HEK293 (cell line): ENCODE measurements around the gene VSIG10L.

Experiments used
- CTCF ChIA-PET: fragments of 350-600 bp; formaldehyde crosslinking; extraction: SDS; loops from one replicate; lab custom pipeline; 2021; ENCODE audit warnings: antibody characterized with exemption; lab: Yijun Ruan, JAX
- POLR2A ChIA-PET: fragments of 300-600 bp; formaldehyde crosslinking; extraction: SDS; loops from one replicate; lab custom pipeline; 2020; ENCODE audit warnings: antibody characterized with exemption, inconsistent platforms; lab: Yijun Ruan, JAX
- H3K27ac ChIP-seq: fragments of 200-500 bp; sonication (Bioruptor generic); 2 replicates; pipeline ENCODE4 v1.5.1; 2014; ENCODE audit warnings: low read depth, low read length, control low read depth, inconsistent platforms; ENCODE audit errors: extremely low read depth
- H3K36me3 ChIP-seq, 2 experiments: fragments of 200-500 bp in 1 of 2; sonication (Bioruptor generic) in 1 of 2; 1 replicate in 1 of 2; 2 replicates in 1 of 2; pipeline ENCODE4 v1.5.1; 2014 to 2017; ENCODE audit warnings: inconsistent platforms in 2 of 2, low read length in 2 of 2; ENCODE audit not compliant: control insufficient read depth in 2 of 2, insufficient read depth in 1 of 2
- H3K4me1 ChIP-seq: fragments of 200-500 bp; sonication (Bioruptor generic); 2 replicates; pipeline ENCODE4 v1.5.1; 2014; ENCODE audit warnings: mild to moderate bottlenecking, low read length, inconsistent platforms; ENCODE audit not compliant: control insufficient read depth, insufficient read depth
- H3K4me3 ChIP-seq: 2 replicates; pipeline ENCODE4 v1.5.1; 2011; ENCODE audit warnings: low read depth, mild to moderate bottlenecking, control low read depth, low read length, moderate library complexity
- H3K9me3 ChIP-seq: fragments of 200-500 bp; sonication (Bioruptor generic); 2 replicates; pipeline ENCODE4 v1.5.1; 2014; ENCODE audit warnings: low read depth, low read length, inconsistent platforms; ENCODE audit not compliant: control insufficient read depth, insufficient read depth
- GLIS1 ChIP-seq: fragments of 450-650 bp; formaldehyde crosslinking; IDR thresholded peaks from 2 replicates; pipeline ENCODE4 v1.5.1; 2016; ENCODE audit warnings: missing biosample characterization, missing genetic modification characterization
- KLF1 ChIP-seq: fragments of 450-650 bp; formaldehyde crosslinking; IDR thresholded peaks from 2 replicates; pipeline ENCODE4 v1.5.1; 2016; ENCODE audit warnings: missing biosample characterization, missing genetic modification characterization
- KLF9 ChIP-seq: fragments of 450-650 bp; formaldehyde crosslinking; IDR thresholded peaks from 2 replicates; pipeline ENCODE4 v1.5.1; 2016; ENCODE audit warnings: missing biosample characterization, missing genetic modification characterization, low read depth
- SALL2 ChIP-seq: fragments of 450-650 bp; formaldehyde crosslinking; IDR thresholded peaks from 2 replicates; pipeline ENCODE4 v1.5.0; 2017; ENCODE audit warnings: missing biosample characterization, mild to moderate bottlenecking, missing genetic modification characterization, borderline replicate concordance
- WT1 ChIP-seq: fragments of 450-650 bp; formaldehyde crosslinking; IDR thresholded peaks from 2 replicates; pipeline ENCODE4 v1.5.1; 2016; ENCODE audit warnings: missing biosample characterization, missing genetic modification characterization
- ZBTB21 ChIP-seq: fragments of 450-650 bp; formaldehyde crosslinking; IDR thresholded peaks from 2 replicates; pipeline ENCODE4 v1.5.1; 2017; ENCODE audit warnings: missing biosample characterization, missing genetic modification characterization
- ZFP3 ChIP-seq: fragments of 450-650 bp; formaldehyde crosslinking; IDR thresholded peaks from 2 replicates; pipeline ENCODE4 v1.5.1; 2016; ENCODE audit warnings: low read depth, missing biosample characterization, missing genetic modification characterization
- ZFP69B ChIP-seq: fragments of 450-650 bp; formaldehyde crosslinking; IDR thresholded peaks from 2 replicates; pipeline ENCODE4 v1.5.1; 2016; ENCODE audit warnings: missing biosample characterization, missing genetic modification characterization
- ZNF174 ChIP-seq: fragments of 450-650 bp; formaldehyde crosslinking; IDR thresholded peaks from 2 replicates; pipeline ENCODE4 v1.5.0; 2017; ENCODE audit warnings: missing biosample characterization, mild to moderate bottlenecking, missing genetic modification characterization
- ZNF223 ChIP-seq: fragments of 450-650 bp; formaldehyde crosslinking; IDR thresholded peaks from 2 replicates; pipeline ENCODE4 v1.5.1; 2016; ENCODE audit warnings: missing biosample characterization, missing genetic modification characterization
- ZNF274 ChIP-seq, 2 experiments: fragments of 200-500 bp in 1 of 2; fragments of 450-650 bp in 1 of 2; sonication (Bioruptor generic) in 1 of 2; formaldehyde crosslinking in 1 of 2; IDR thresholded peaks; 2 replicates each; pipeline versions ENCODE4 v1.5.1 to v1.6.1; 2014 to 2016; ENCODE audit warnings: borderline replicate concordance in 1 of 2, inconsistent platforms in 1 of 2, low read length in 1 of 2, missing biosample characterization in 1 of 2, missing genetic modification characterization in 1 of 2
- ZNF311 ChIP-seq: fragments of 450-650 bp; formaldehyde crosslinking; IDR thresholded peaks from 2 replicates; pipeline ENCODE4 v1.5.1; 2017; ENCODE audit warnings: missing biosample characterization, missing genetic modification characterization, borderline replicate concordance
- ZNF335 ChIP-seq: fragments of 450-650 bp; formaldehyde crosslinking; conservative IDR thresholded peaks from 2 replicates; pipeline ENCODE4 v1.5.1; 2016; ENCODE audit warnings: missing biosample characterization, missing genetic modification characterization
- ZNF37A ChIP-seq: fragments of 450-650 bp; IDR thresholded peaks from 2 replicates; pipeline ENCODE4 v1.5.1; 2018; ENCODE audit warnings: missing biosample characterization, missing genetic modification characterization
- ZNF473 ChIP-seq: fragments of 450-650 bp; formaldehyde crosslinking; IDR thresholded peaks from 2 replicates; pipeline ENCODE4 v1.5.1; 2017; ENCODE audit warnings: missing biosample characterization, missing genetic modification characterization
- ZNF501 ChIP-seq: fragments of 450-650 bp; formaldehyde crosslinking; IDR thresholded peaks from 2 replicates; pipeline ENCODE4 v1.5.1; 2016; ENCODE audit warnings: missing biosample characterization, missing genetic modification characterization
- ZNF548 ChIP-seq: fragments of 450-650 bp; formaldehyde crosslinking; IDR thresholded peaks from 2 replicates; pipeline ENCODE4 v1.5.1; 2016; ENCODE audit warnings: missing biosample characterization, missing genetic modification characterization
- ZNF560 ChIP-seq: fragments of 450-650 bp; formaldehyde crosslinking; IDR thresholded peaks from 2 replicates; pipeline ENCODE4 v1.5.1; 2017; ENCODE audit warnings: missing biosample characterization, missing genetic modification characterization, borderline replicate concordance
- ZNF623 ChIP-seq: fragments of 450-650 bp; formaldehyde crosslinking; IDR thresholded peaks from 2 replicates; pipeline ENCODE4 v1.5.1; 2016; ENCODE audit warnings: missing biosample characterization, missing genetic modification characterization
- ZSCAN16 ChIP-seq: fragments of 450-650 bp; formaldehyde crosslinking; IDR thresholded peaks from 2 replicates; pipeline ENCODE4 v1.5.1; 2016; ENCODE audit warnings: missing biosample characterization, missing genetic modification characterization
- TF ChIP-seq, protein P1 (sequence below): fragments of 450-650 bp; formaldehyde crosslinking; IDR thresholded peaks from 2 replicates; pipeline ENCODE4 v1.5.1; 2016; ENCODE audit warnings: missing biosample characterization, missing genetic modification characterization
- TF ChIP-seq, protein P2 (sequence below): fragments of 450-650 bp; formaldehyde crosslinking; IDR thresholded peaks from 2 replicates; pipeline ENCODE4 v1.5.1; 2016; ENCODE audit warnings: missing biosample characterization, missing genetic modification characterization
- TF ChIP-seq, protein P3 (sequence below): fragments of 450-650 bp; formaldehyde crosslinking; IDR thresholded peaks from 2 replicates; pipeline ENCODE4 v1.5.1; 2016; ENCODE audit warnings: missing biosample characterization, missing genetic modification characterization
- TF ChIP-seq, protein P4 (sequence below): fragments of 450-650 bp; formaldehyde crosslinking; IDR thresholded peaks from 2 replicates; pipeline ENCODE4 v1.5.1; 2016; ENCODE audit warnings: missing biosample characterization, missing genetic modification characterization, borderline replicate concordance
- TF ChIP-seq, protein P5 (sequence below): fragments of 450-650 bp; formaldehyde crosslinking; IDR thresholded peaks from 2 replicates; pipeline ENCODE4 v1.5.1; 2016; ENCODE audit warnings: missing biosample characterization, missing genetic modification characterization

The VSIG10L gene

DNA sequence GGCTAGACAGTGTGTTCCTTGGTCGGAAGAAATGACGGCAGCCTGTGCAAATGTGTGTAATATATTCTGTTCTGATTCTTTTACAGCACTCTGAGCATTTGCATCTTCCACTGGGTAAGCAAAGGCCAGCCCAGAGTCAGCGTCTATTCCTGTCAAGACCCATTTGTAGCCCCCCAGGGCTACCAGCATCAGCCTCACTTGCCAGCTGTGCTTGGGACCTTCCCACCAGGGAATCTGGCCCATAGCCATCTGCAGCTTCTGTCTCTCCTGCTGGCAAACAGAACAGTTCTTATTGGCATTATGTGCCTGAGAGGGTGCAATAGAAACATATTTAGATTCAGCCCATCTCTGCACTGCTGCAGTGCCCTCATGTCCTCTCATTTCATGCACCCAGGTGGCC lies 36.5 kb downstream of the VSIG10L start:
- Histone ChIP-seq H3K4me1 (no peaks in the 10 kb centered on the region), H3K36me3 (no peaks in the 10 kb centered on the region), H3K27ac (no peak overlapping the region), H3K9me3 (no peaks in the 10 kb centered on the region), H3K4me3 (no peak overlapping the region)
- TF ChIP-seq ZNF501 (tag by site-specific recombination), result no peak
- no peak for TF ChIP-seq KLF9 (tag by site-specific recombination)
- TF ChIP-seq ZFP3 (tag by site-specific recombination), result no peak
- TF ChIP-seq, protein P1, sequence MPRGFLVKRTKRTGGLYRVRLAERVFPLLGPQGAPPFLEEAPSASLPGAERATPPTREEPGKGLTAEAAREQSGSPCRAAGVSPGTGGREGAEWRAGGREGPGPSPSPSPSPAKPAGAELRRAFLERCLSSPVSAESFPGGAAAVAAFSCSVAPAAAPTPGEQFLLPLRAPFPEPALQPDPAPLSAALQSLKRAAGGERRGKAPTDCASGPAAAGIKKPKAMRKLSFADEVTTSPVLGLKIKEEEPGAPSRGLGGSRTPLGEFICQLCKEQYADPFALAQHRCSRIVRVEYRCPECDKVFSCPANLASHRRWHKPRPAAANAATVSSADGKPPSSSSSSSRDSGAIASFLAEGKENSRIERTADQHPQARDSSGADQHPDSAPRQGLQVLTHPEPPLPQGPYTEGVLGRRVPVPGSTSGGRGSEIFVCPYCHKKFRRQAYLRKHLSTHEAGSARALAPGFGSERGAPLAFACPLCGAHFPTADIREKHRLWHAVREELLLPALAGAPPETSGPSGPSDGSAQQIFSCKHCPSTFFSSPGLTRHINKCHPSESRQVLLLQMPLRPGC (tag by site-specific recombination), result no peak
- no peak for TF ChIP-seq ZNF274 (IDR thresholded peaks at IDR 0.05; ENCODE audit: low read length)
- no peak for TF ChIP-seq ZNF274 (tag by site-specific recombination; IDR thresholded peaks at IDR 0.05; ENCODE audit: borderline replicate concordance)
- no peak for TF ChIP-seq GLIS1 (tag by site-specific recombination)
- TF ChIP-seq, protein P2, sequence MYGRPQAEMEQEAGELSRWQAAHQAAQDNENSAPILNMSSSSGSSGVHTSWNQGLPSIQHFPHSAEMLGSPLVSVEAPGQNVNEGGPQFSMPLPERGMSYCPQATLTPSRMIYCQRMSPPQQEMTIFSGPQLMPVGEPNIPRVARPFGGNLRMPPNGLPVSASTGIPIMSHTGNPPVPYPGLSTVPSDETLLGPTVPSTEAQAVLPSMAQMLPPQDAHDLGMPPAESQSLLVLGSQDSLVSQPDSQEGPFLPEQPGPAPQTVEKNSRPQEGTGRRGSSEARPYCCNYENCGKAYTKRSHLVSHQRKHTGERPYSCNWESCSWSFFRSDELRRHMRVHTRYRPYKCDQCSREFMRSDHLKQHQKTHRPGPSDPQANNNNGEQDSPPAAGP (tag by site-specific recombination), result no peak
- no peak for TF ChIP-seq WT1 (tag by site-specific recombination)
- TF ChIP-seq ZNF560 (tag by site-specific recombination), result no peak
- TF ChIP-seq ZNF473 (tag by site-specific recombination), result no peak
- TF ChIP-seq, protein P3, sequence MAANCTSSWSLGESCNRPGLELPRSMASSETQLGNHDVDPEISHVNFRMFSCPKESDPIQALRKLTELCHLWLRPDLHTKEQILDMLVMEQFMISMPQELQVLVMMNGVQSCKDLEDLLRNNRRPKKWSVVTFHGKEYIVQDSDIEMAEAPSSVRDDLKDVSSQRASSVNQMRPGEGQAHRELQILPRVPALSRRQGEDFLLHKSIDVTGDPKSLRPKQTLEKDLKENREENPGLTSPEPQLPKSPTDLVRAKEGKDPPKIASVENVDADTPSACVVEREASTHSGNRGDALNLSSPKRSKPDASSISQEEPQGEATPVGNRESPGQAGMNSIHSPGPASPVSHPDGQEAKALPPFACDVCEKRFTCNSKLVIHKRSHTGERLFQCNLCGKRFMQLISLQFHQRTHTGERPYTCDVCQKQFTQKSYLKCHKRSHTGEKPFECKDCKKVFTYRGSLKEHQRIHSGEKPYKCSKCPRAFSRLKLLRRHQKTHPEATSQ, result no peak
- TF ChIP-seq ZNF223 (tag by site-specific recombination), result no peak
- TF ChIP-seq ZNF548 (tag by site-specific recombination), result no peak
- no peak for TF ChIP-seq ZSCAN16 (tag by site-specific recombination)
- no peak for TF ChIP-seq KLF1 (tag by site-specific recombination)
- no peak for TF ChIP-seq ZNF311 (tag by site-specific recombination)
- no peak for TF ChIP-seq ZNF37A (tag by site-specific recombination)
- TF ChIP-seq SALL2, result no peak
- TF ChIP-seq ZNF335 (tag by site-specific recombination), result no peak
- TF ChIP-seq, protein P4, sequence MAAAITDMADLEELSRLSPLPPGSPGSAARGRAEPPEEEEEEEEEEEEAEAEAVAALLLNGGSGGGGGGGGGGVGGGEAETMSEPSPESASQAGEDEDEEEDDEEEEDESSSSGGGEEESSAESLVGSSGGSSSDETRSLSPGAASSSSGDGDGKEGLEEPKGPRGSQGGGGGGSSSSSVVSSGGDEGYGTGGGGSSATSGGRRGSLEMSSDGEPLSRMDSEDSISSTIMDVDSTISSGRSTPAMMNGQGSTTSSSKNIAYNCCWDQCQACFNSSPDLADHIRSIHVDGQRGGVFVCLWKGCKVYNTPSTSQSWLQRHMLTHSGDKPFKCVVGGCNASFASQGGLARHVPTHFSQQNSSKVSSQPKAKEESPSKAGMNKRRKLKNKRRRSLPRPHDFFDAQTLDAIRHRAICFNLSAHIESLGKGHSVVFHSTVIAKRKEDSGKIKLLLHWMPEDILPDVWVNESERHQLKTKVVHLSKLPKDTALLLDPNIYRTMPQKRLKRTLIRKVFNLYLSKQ (tag by site-specific recombination), result no peak
- ChIA-PET CTCF (no interaction called here), POLR2A (no interaction called here)

DNA sequence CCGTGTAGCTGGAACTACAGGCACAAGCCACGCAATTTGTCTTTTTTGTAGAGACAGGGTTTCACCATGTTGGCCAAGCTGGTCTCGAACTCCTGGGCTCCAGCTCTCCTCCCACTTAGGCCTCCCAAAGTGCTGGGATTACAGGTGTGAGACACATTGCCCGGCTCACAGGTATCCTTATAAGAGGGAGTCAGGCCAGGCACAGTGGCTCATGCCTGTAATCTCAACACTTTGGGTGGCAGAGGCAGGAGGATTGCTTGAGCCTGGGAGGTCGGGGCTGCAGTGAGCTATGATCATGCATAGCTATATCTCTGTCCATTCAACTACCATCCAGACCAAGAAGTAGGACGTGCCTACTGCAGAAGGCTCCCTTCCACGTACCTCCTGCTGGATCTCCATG lies 40.7 kb downstream of the VSIG10L start:
- POLR2A ChIA-PET, result no interaction called here
- Histone ChIP-seq H3K27ac (no peak overlapping the region), H3K4me3 (no peak overlapping the region), H3K4me1 (no peaks in the 10 kb centered on the region), H3K36me3 (no peaks in the 10 kb centered on the region), H3K9me3 (no peaks in the 10 kb centered on the region)
- CTCF ChIA-PET, result interaction anchor here (0.8 to 1.1 kb wide), 4 partner anchors 21 to 43 kb away, joined by 3 to 4 read pairs (median 4); no protein-coding TSS in a partner anchor
- TF ChIP-seq ZBTB21 (tag by site-specific recombination), result no peak
- no peak for TF ChIP-seq ZFP69B (tag by site-specific recombination)
- TF ChIP-seq, protein P4 (tag by site-specific recombination), result no peak
- TF ChIP-seq ZNF174 (tag by site-specific recombination), result no peak
- TF ChIP-seq ZNF623, result no peak
- TF ChIP-seq, protein P5, sequence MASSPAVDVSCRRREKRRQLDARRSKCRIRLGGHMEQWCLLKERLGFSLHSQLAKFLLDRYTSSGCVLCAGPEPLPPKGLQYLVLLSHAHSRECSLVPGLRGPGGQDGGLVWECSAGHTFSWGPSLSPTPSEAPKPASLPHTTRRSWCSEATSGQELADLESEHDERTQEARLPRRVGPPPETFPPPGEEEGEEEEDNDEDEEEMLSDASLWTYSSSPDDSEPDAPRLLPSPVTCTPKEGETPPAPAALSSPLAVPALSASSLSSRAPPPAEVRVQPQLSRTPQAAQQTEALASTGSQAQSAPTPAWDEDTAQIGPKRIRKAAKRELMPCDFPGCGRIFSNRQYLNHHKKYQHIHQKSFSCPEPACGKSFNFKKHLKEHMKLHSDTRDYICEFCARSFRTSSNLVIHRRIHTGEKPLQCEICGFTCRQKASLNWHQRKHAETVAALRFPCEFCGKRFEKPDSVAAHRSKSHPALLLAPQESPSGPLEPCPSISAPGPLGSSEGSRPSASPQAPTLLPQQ (tag by site-specific recombination), result no peak
